GM19351 (cell line): Measurements from ENCODE around the gene DENR.

Experiments
- ATAC-seq: cut with Tn5 transposase; IDR thresholded peaks from one replicate; pipeline ENCODE4 v1.9.1; 2021; ENCODE audit warnings: mild to moderate bottlenecking, moderate library complexity; ENCODE audit not compliant: unreplicated experiment

DENR gene

DNA sequence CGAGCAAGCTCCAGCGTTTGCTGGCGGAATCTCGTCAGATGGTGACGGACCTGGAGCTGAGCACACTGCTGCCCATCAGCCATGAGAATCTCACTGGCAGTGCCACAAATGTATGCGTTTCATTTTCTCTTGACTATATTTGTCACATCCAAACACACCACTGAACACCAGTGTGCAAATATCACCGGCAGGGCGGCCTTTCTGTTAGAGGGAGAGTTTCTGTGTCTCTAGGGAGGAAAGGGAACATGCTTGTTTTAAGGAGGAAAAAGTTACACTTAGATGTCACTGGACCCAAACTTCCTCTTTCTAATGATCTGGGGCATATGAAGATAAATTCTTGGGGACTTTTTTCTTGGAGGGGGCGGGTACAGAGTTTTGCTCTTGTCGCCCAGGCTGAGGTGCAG is 60.7 kb downstream of the DENR start:
- ATAC-seq = no peak

DNA sequence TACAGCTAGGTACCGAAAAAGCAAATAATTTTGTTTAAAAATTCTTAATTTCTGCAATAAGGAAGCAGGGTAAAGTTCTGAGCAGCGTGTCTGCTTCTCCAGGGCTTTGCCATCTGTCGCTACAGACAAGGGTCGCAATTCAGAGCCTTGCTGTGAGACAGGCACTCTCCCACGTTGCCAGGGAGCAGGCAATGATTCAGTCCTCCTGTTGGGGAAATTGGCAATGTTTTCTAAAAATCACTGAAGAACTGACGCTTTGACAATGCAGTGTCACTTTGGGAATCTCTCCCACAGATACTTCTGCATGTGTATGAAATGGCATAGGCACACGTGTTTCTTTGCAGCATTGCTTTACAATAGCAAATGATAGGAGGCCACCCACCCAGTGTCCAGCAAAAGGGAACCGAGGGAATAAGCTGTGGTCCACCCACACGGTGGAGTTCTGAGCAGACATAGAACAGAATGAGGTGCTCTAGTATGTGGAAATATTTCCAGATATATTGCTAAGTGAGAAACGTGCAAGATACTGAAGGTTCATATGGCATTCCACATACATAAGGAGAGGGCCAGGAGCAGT is 66.7 kb downstream of the DENR start:
- ATAC-seq = no peak

DNA sequence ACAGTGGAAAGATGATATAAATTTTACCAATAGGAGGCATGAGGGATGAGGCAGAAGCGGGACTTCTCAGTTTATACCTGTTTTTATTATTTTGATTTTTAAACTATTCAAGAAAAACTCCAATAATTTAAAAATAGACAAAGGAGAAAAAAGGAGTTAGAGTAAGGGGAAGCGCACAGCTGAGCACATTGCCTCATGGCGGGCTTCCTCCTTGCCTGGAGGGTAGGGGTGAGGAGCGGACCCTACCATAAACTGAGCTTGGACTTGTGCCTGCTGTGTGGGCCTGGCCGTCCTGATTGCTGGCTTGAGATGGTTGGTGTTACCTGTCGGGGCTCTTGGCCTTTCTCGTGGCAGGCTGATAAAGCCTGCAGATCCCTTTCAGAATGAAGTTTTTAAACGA is 67.5 kb downstream of the DENR start:
- ATAC-seq = no peak
